SKM-1 (cell line): Measurements from ENCODE around the gene CACNA1G.

Source experiments
- DNase-seq: peaks from one replicate; lab custom pipeline; 2025; ENCODE audit not compliant: unreplicated experiment; lab: John Stamatoyannopoulos, UW

CACNA1G gene

GRCh38 chr17:50585891-50586290 is 25.4 kb downstream of the CACNA1G start:
- no peak for DNase-seq

DNA sequence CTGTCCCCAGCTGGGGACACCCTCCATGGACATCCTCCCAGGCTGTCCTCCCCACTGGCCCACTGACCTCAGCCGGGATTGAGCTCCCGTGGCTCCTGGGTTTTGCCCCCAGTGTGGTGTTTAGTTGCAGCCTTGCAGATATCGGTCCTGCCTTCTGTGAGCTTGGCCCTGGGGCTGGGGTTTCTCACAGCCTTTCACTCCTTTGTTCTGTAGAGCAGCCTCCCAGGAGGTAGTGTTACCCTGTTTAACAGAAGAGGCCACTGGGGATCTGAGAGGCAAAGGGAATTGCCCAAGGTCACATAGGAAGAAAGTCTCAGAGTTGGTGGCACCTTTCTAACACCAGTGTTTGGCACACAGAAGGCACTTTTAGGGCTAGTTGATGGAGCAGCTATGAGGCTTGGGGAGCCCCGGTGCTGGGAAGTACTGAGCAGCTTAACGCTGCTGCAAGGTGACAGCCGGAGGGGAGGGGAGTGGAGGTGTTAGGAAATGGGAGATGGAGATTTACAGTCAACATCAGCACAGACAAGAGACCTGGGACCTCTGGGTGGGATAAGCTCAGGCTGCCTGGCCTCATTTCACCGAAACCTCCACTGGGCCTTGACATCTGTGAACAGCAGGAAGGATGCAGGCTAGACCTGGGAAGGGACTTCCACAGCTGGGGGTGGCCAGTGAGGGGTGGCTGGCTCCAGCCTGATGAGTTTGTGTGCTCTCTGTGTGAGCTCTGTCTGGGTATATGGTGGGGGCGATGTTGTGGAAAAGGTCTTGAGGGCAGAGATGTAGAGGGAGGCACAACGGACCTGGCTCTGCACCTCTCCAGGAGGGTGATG is 26.1 kb downstream of the CACNA1G start:
- DNase-seq: no peak

DNA sequence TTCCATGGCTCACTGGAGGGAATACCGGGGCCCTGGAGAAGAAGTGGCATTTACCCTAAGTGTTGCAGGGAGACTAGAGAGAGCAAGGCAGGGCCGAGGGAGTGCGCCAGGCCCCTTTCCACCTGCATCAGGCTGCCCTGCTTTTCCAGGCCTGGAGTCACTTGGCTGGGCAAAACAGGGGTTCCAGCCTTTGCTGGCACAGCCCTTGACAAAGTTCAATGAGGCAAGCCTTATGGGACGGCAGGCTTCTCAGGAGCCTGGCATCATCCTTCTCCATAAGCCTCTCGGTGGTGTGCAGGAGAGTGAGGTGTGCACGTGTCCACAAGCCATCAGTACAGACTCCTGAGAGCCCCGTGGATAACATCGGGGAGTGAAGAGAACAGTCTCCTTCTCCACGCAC is 27.1 kb downstream of the CACNA1G start:
- DNase-seq: no peak

DNA sequence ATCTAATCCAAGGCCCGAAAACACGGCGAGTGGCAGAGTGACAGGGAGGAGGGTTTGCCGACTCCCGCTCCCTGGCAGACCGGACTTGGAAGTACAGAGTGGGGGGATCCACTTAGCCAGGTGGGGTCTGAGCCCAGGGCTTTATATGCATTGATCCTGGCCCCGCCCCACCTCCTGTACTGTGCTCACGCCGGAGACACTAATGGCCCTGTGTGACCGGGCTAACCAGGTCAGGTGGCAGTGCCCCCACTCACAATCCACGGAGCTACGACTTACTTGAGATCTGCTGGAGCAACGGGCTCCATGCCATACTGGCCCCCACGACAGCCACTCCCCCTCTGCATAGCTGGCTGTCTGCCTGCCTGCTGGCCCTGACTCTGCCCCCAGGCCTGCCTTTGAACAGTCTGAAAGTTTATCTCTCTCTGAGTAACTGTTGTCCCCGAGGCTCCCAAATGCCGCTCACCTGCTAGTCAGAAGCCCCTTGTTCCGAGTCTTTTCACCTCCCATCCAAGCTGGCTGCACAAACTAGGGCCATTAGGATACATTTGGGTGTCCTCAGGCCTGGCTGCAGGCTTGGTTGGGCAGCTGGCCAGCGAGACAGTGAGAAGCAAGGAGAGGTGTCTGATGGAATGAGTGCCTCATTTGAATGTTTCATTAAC is 28.0 kb downstream of the CACNA1G start:
- no peak for DNase-seq

- DNase-seq: no peak
Observed at GRCh38 chr17:50589095-50589705, 28.7 kb downstream of the CACNA1G start.

- DNase-seq: no peak
Observed at GRCh38 chr17:50590946-50591737, 30.6 kb downstream of the CACNA1G start.

DNA sequence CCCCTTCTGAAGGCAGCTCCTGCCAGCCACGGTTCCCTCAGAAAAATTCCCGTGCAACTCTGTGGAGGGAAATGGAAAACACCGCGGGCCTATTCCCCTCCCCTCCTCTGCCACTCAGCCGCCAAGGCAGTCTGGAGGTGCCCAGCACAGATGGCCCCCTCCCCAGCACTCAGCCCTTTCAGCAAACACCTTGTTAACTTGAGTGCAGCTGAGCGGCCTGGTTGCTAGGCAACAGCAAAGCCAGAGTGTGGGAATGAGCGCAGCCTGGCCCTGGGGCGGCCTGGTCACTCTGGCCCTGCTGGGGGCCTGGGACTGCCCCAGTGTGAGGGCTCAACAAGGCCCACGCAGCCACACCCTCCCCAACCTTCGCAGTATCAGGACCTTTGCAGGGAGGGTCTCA is 32.8 kb downstream of the CACNA1G start:
- no peak for DNase-seq

DNA sequence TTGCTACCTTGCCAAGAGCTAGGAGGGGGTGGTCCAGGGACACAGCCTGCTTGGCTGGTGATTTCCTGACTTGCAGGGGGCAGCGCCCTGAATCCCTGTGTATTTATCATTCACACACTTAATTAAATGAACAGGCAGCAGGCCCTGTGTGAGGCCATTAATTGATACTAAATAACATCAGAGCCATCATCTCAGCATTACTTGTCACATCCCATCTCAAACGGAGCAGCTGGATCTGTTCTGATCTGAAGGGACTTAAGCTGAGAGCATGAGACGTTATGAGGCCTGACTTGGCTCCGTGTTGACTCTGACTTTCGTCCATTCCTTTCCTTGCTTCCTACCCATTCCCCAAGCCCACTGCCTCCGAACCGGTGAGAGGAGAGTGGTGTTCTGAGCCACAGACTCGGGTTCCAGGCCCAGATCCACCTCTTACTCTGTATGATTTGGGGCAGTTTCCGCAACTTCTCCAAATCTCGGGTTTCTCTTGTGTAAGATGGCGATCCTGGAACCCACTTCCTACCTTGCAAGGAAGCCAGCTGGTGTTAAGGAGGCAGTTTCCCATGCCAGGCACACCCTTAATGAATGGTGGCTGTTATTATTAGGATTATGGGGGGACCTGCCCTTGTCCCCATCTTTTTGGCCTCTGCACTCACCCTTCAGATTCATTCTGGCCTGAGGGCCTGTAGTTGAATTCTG is 33.8 kb downstream of the CACNA1G start:
- DNase-seq: no peak

DNA sequence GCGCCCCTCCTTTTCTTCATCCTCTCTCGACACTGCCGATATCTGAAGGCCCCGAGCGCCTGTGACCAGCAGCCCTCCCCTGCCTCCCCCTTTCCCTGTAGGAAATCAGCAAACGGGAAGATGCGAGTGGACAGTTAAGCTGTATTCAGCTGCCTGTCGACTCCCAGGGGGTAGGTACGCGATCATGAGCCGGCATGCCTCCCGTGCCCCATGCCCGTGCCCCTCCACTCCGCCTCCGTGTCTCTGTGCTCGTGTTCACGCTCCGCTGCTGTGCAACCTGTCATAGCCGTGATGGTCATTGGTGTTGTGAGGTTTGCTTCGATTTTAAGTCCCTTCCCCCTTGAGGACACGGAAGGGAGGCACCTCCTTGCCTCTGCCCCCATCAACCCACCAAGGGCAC is 34.4 kb downstream of the CACNA1G start:
- DNase-seq: no peak

- no peak for DNase-seq
Observed at GRCh38 chr17:50596191-50597037, 35.9 kb downstream of the CACNA1G start.

- DNase-seq: no peak
Observed at GRCh38 chr17:50598487-50598886, 38.0 kb downstream of the CACNA1G start.

DNA sequence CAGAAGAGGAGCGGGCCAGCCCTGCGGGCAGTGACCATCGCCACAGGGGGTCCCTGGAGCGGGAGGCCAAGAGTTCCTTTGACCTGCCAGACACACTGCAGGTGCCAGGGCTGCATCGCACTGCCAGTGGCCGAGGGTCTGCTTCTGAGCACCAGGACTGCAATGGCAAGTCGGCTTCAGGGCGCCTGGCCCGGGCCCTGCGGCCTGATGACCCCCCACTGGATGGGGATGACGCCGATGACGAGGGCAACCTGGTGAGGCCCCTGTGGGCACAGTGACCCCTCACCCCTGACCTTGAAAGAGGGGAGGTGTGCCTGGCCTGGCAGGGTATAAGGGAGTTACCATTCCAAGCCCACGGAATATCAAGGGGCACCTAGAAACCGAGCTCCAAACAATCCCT is 39.1 kb downstream of the CACNA1G start:
- no peak for DNase-seq

GRCh38 chr17:50601823-50602375 is 41.4 kb downstream of the CACNA1G start:
- no peak for DNase-seq

DNA sequence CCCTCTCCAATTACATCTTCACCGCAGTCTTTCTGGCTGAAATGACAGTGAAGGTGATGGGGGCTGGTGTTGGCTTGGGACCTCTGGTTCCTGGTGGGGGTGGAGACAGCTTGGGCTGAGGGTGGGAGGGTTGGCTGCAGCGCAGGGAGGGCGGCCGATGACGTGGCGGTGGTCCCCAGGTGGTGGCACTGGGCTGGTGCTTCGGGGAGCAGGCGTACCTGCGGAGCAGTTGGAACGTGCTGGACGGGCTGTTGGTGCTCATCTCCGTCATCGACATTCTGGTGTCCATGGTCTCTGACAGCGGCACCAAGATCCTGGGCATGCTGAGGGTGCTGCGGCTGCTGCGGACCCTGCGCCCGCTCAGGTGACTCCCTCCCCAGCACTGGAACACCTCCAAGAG is 42.3 kb downstream of the CACNA1G start:
- DNase-seq: no peak

DNA sequence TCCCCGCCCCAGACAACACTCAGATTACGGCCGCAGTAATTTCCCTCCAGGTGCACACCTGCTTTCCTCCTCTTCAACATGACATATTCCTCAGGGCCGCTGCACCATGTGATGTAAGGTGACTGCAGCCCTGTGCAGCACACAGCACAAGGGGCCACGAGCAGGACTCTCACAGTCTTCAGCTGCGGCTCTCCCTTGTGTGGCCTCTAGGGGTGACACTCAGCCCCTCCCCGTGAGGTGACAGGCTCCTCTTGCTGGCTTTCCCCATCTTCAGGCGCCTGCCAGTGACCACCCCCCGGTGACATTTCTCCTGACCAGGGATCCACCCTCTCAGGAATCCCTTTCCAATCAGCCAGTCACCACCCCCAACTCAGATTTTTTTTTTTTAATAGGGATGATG is 42.8 kb downstream of the CACNA1G start:
- DNase-seq: no peak

- no peak for DNase-seq
Observed at GRCh38 chr17:50604513-50604912, 44.0 kb downstream of the CACNA1G start.

GRCh38 chr17:50605429-50605828 is 44.9 kb downstream of the CACNA1G start:
- no peak for DNase-seq

DNA sequence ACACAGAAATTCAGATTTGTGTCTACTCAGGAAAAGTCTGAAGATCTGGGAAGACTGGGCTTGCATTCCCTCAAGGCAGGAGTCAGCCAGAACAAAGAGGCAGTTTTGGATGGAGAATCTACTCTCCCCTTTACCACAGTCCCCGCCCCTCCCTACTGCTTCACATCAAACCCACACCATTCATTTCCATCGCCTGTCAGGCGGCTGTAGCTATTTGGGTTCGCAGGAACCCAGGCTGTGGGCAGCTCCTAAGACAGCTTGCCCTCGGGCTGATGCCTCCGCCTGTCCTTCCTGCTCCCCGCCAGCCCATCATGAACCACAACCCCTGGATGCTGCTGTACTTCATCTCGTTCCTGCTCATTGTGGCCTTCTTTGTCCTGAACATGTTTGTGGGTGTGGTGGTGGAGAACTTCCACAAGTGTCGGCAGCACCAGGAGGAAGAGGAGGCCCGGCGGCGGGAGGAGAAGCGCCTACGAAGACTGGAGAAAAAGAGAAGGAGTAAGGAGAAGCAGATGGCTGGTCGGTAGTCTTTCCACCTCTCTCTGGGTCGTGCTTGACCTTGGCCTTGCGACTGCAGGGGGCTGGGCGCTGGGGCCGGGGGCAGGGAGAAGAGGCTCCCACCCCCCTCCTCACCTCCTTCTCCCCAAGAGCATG is 47.1 kb downstream of the CACNA1G start:
- DNase-seq: no peak
